GM12878 (cell line): Measurements from ENCODE around the gene FBLN7.

Experiments
- CEBPB ChIP-seq, 2 experiments: fragments of 150-350 bp in 1 of 2; IDR thresholded peaks; 2 replicates each; pipeline ENCODE4 v1.6.1; 2012 to 2014; ENCODE audit warnings: low read depth in 2 of 2, low read length in 2 of 2, borderline replicate concordance in 1 of 2, inconsistent platforms in 1 of 2
- CREM ChIP-seq: IDR thresholded peaks from 2 replicates; pipeline ENCODE4 v1.6.1; 2014; ENCODE audit warnings: antibody characterized with exemption, low read depth
- KDM1A ChIP-seq: fragments of 200-600 bp; sonication (generic); IDR thresholded peaks from 2 replicates; pipeline ENCODE4 v1.6.1; 2016; ENCODE audit warnings: borderline replicate concordance
- LARP7 ChIP-seq: fragments of 450-650 bp; IDR thresholded peaks from 2 replicates; pipeline ENCODE4 v1.6.1; 2017; ENCODE audit warnings: mild to moderate bottlenecking
- MYB ChIP-seq: fragments of 150-350 bp; IDR thresholded peaks from 2 replicates; pipeline ENCODE4 v1.6.1; 2014; ENCODE audit warnings: mild to moderate bottlenecking, low read depth, low read length, borderline replicate concordance
- PAX5 ChIP-seq: IDR thresholded peaks from 2 replicates; pipeline ENCODE4 v1.6.1; 2011; ENCODE audit warnings: low read depth, low read length, borderline replicate concordance
- POLR2AphosphoS5 ChIP-seq: IDR thresholded peaks from 2 replicates; pipeline ENCODE4 v1.6.1; 2011; ENCODE audit warnings: mild to moderate bottlenecking, low read length, inconsistent platforms
- RBBP5 ChIP-seq: fragments of 200-600 bp; sonication (generic); conservative IDR thresholded peaks from 2 replicates; pipeline ENCODE4 v1.6.1; 2016
- STAT3 ChIP-seq: IDR thresholded peaks from 2 replicates; pipeline ENCODE4 v1.6.1; 2011; ENCODE audit warnings: low read depth, low read length, improper control_type of control experiment
- YY1 ChIP-seq: IDR thresholded peaks from 2 replicates; pipeline ENCODE4 v1.6.1; 2011; ENCODE audit warnings: low read depth, mild to moderate bottlenecking, low read length
- ZNF217 ChIP-seq: fragments of 450-650 bp; IDR thresholded peaks from 2 replicates; pipeline ENCODE4 v1.6.1; 2017; ENCODE audit warnings: antibody characterized with exemption, mild to moderate bottlenecking
- TF ChIP-seq, protein P1 (sequence below), 3 experiments: IDR thresholded peaks in 2 of 3; conservative IDR thresholded peaks in 1 of 3; 2 replicates each; pipeline ENCODE4 v1.5.1; 2011; ENCODE audit warnings: low read depth in 3 of 3, low read length in 3 of 3, mild to moderate bottlenecking in 3 of 3, control low read depth in 2 of 3, moderate library complexity in 2 of 3, inconsistent platforms in 1 of 3, mixed read lengths in 1 of 3; ENCODE audit not compliant: control insufficient read depth in 2 of 3, insufficient read depth in 1 of 3; ENCODE audit errors: extremely low read depth in 1 of 3

DNA sequence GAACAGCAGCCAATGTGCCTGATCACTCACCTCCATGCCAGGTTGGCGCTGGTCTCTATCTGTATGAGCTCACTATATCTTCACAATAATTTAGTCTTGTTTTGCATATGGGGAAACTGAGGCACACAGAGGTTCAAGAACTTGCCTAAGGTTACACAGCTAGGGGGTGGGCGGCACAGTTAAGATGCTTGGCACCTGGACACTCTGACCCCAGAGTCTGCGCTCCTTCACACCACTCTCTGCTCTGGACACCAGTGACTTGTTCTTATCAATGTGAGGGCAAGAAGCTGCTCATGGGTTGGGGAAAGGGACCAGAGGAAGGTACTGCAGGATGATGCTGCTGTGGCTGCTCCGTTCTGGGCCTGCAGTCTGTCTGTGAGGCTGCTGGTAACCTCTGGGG lies 27.1 kb downstream of the FBLN7 start:
- TF ChIP-seq LARP7: no peak
- no peak for TF ChIP-seq STAT3
- TF ChIP-seq, protein P1, sequence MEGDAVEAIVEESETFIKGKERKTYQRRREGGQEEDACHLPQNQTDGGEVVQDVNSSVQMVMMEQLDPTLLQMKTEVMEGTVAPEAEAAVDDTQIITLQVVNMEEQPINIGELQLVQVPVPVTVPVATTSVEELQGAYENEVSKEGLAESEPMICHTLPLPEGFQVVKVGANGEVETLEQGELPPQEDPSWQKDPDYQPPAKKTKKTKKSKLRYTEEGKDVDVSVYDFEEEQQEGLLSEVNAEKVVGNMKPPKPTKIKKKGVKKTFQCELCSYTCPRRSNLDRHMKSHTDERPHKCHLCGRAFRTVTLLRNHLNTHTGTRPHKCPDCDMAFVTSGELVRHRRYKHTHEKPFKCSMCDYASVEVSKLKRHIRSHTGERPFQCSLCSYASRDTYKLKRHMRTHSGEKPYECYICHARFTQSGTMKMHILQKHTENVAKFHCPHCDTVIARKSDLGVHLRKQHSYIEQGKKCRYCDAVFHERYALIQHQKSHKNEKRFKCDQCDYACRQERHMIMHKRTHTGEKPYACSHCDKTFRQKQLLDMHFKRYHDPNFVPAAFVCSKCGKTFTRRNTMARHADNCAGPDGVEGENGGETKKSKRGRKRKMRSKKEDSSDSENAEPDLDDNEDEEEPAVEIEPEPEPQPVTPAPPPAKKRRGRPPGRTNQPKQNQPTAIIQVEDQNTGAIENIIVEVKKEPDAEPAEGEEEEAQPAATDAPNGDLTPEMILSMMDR (IDR thresholded peaks at IDR 0.05 in 2 of 3, conservative IDR thresholded peaks at IDR 0.05 in 1 of 3; ENCODE audit: control insufficient read depth in 2 of 3, extremely low read depth in 1 of 3, insufficient read depth in 1 of 3, low read depth in 3 of 3, low read length in 3 of 3): no peak
- no peak for TF ChIP-seq CREM
- TF ChIP-seq MYB: no peak
- no peak for TF ChIP-seq RBBP5
- TF ChIP-seq YY1: no peak
- no peak for TF ChIP-seq ZNF217
- TF ChIP-seq POLR2AphosphoS5: no peak
- no peak for TF ChIP-seq KDM1A
- TF ChIP-seq PAX5: no peak
- TF ChIP-seq CEBPB (IDR thresholded peaks at IDR 0.05; ENCODE audit: borderline replicate concordance in 1 of 2, low read depth in 2 of 2, low read length in 2 of 2): no peak
